K562 (cell line): ENCODE measurements around the gene SLC38A8. TPM values are rescaled to one million over a fixed set of nuclear protein-coding genes. Genes with fewer than 3 reads are reported as not detected.
A peak's percentile ranks its signal among the peaks of the same experiment; 100 is the strongest.

Experiments
- ATAC-seq: fragments of 200-7000 bp; cut with Tn5 transposase; 3 replicates; pipeline ENCODE4 v1.9.1; 2020; ENCODE audit warnings: moderate library complexity
- BruUV-seq: library from RNA; stranded (reverse); fragments of 400-500 nt; replicated peaks from 2 replicates; lab custom pipeline; 2021; lab: Mats Ljungman, UMichigan
- CTCF ChIA-PET: fragments of 300-600 bp; formaldehyde crosslinking; extraction: SDS; loops from one replicate; lab custom pipeline; 2021; ENCODE audit warnings: low intra/inter-chr PET ratio; lab: Yijun Ruan, JAX
- POLR2A ChIA-PET: fragments of 300-600, 350-650 bp; sonication (Branson Sonifier 250); formaldehyde crosslinking; extraction: SDS; loops from one replicate; lab custom pipeline; 2021; ENCODE audit warnings: antibody characterized with exemption, inconsistent platforms; lab: Yijun Ruan, JAX
- DNase-seq, 4 experiments: peaks; one replicate each; pipeline versions ENCODE4 v3.0.0 to v3.0.0-alpha.2; 2011 to 2018; ENCODE audit warnings: low spot score in 3 of 4, mixed read lengths in 3 of 4; ENCODE audit errors: extremely low read depth in 1 of 4
- FAIRE-seq: peaks from 2 replicates; lab custom pipeline; 2011; peaks lifted over from hg19 to GRCh38; lab: Jason Lieb, UNC
- H2AFZ ChIP-seq: 2 replicates; pipeline ENCODE4 v1.6.0; 2011; ENCODE audit warnings: low read depth, low read length, control low read depth, inconsistent platforms
- H3K27ac ChIP-seq: fragments of 200-600 bp; 3 replicates; pipeline ENCODE4 v1.8.0; 2011; ENCODE audit warnings: low read depth, mild to moderate bottlenecking, control low read depth, inconsistent platforms, low read length, moderate library complexity, mixed read lengths; ENCODE audit errors: extremely low read depth
- H3K27me3 ChIP-seq, 2 experiments: fragments of 300-600 bp in 1 of 2; 2 replicates in 1 of 2; 3 replicates in 1 of 2; pipeline versions ENCODE4 v1.6.0 to v1.8.0; 2011; ENCODE audit warnings: inconsistent platforms in 2 of 2, low read length in 2 of 2, mild to moderate bottlenecking in 1 of 2, mixed read lengths in 1 of 2, moderate library complexity in 1 of 2; ENCODE audit not compliant: control insufficient read depth in 2 of 2, insufficient read depth in 2 of 2
- H3K36me3 ChIP-seq: fragments of 300-600 bp; 3 replicates; pipeline ENCODE4 v1.8.0; 2011; ENCODE audit warnings: mild to moderate bottlenecking, low read length, inconsistent platforms; ENCODE audit not compliant: control insufficient read depth, insufficient read depth
- H3K4me1 ChIP-seq, 2 experiments: fragments of 200-600 bp in 1 of 2; replicated peaks in 1 of 2; 2 replicates in 1 of 2; 3 replicates in 1 of 2; pipeline versions ENCODE4 v1.5.1 to v1.8.0; 2011; ENCODE audit warnings: inconsistent platforms in 2 of 2, low read length in 2 of 2, mild to moderate bottlenecking in 1 of 2, mixed read lengths in 1 of 2, moderate library complexity in 1 of 2; ENCODE audit not compliant: control insufficient read depth in 2 of 2, insufficient read depth in 2 of 2
- H3K4me2 ChIP-seq: 2 replicates; pipeline ENCODE4 v1.6.1; 2011; ENCODE audit warnings: low read length, control low read depth, inconsistent platforms, mixed read lengths; ENCODE audit not compliant: insufficient read depth
- H3K4me3 ChIP-seq: fragments of 200-600 bp; sonication (generic), shearing (Covaris generic); 2 replicates; pipeline ENCODE4 v1.5.1; 2016; ENCODE audit warnings: control low read depth, inconsistent platforms
- H3K79me2 ChIP-seq: fragments of 200-600 bp; 3 replicates; pipeline ENCODE4 v1.8.0; 2011; ENCODE audit warnings: low read length, inconsistent platforms; ENCODE audit not compliant: control insufficient read depth, insufficient read depth
- H3K9ac ChIP-seq, 2 experiments: 2 replicates each; pipeline versions ENCODE4 v1.6.0 to v1.6.1; 2011; ENCODE audit warnings: low read depth in 2 of 2, low read length in 2 of 2, control low read depth in 1 of 2, inconsistent platforms in 1 of 2, mild to moderate bottlenecking in 1 of 2, mixed read lengths in 1 of 2; ENCODE audit not compliant: insufficient read depth in 1 of 2
- H3K9me1 ChIP-seq: one replicate; pipeline ENCODE4 v1.6.0; 2011; ENCODE audit warnings: inconsistent platforms, mild to moderate bottlenecking, low read length, moderate library complexity; ENCODE audit not compliant: control insufficient read depth, insufficient read depth
- H3K9me3 ChIP-seq: replicated peaks from 2 replicates; pipeline ENCODE4 v1.5.1; 2011; ENCODE audit warnings: low read depth, low read length, inconsistent platforms; ENCODE audit not compliant: control insufficient read depth, insufficient read depth
- H4K20me1 ChIP-seq: replicated peaks from 2 replicates; pipeline ENCODE4 v1.6.1; 2011; ENCODE audit warnings: low read length, inconsistent platforms, mixed read lengths; ENCODE audit not compliant: control insufficient read depth, insufficient read depth
- CBX3 ChIP-seq, 2 experiments: IDR thresholded peaks; 1 replicate in 1 of 2; 2 replicates in 1 of 2; pipeline ENCODE4 v1.6.1; 2012; ENCODE audit warnings: inconsistent platforms in 2 of 2, low read length in 2 of 2, borderline replicate concordance in 1 of 2, control low read depth in 1 of 2
- CEBPB ChIP-seq: fragments of 450-650 bp; IDR thresholded peaks from 2 replicates; pipeline ENCODE4 v1.6.1; 2016; ENCODE audit warnings: missing genetic modification characterization, missing compliant biosample characterization
- ETV6 ChIP-seq, 3 experiments: fragments of 150-350 bp in 1 of 3; sonication (generic) in 1 of 3; formaldehyde crosslinking in 1 of 3; IDR thresholded peaks; 2 replicates each; pipeline versions ENCODE4 v1.6.1 to v1.8.0; 2014 to 2022; ENCODE audit warnings: borderline replicate concordance in 2 of 3, low read depth in 2 of 3, antibody characterized with exemption in 1 of 3, low read length in 1 of 3, mild to moderate bottlenecking in 1 of 3, missing genetic modification reagents in 1 of 3
- FOXP1 ChIP-seq: sonication (generic); formaldehyde crosslinking; IDR thresholded peaks from 2 replicates; pipeline ENCODE4 v1.8.0; 2022; ENCODE audit warnings: mild to moderate bottlenecking, missing genetic modification reagents
- POLR2AphosphoS5 ChIP-seq: IDR thresholded peaks from 2 replicates; pipeline ENCODE4 v1.6.1; 2011; ENCODE audit warnings: mild to moderate bottlenecking, low read depth, low read length, moderate library complexity; ENCODE audit not compliant: control insufficient read depth, insufficient read depth
- RFX1 ChIP-seq: fragments of 450-650 bp; IDR thresholded peaks from 2 replicates; pipeline ENCODE4 v1.6.1; 2016; ENCODE audit warnings: mild to moderate bottlenecking, moderate library complexity
- USF2 ChIP-seq: sonication (generic); formaldehyde crosslinking; IDR thresholded peaks from 2 replicates; pipeline ENCODE4 v1.5.0; 2020; ENCODE audit warnings: missing genetic modification reagents
- ZC3H8 ChIP-seq: fragments of 450-650 bp; IDR thresholded peaks from 2 replicates; pipeline ENCODE4 v1.6.1; 2017
- ZKSCAN1 ChIP-seq: fragments of 150-350 bp; IDR thresholded peaks from 2 replicates; pipeline ENCODE4 v1.6.1; 2016; ENCODE audit warnings: low read depth, low read length
- ZNF232 ChIP-seq: sonication (generic); formaldehyde crosslinking; IDR thresholded peaks from 2 replicates; pipeline ENCODE4 v1.8.0; 2022; ENCODE audit warnings: mild to moderate bottlenecking, missing genetic modification reagents
- ZNF263 ChIP-seq: sonication (generic); formaldehyde crosslinking; IDR thresholded peaks from 2 replicates; pipeline ENCODE4 v1.8.0; 2022; ENCODE audit warnings: mild to moderate bottlenecking, missing genetic modification reagents, borderline replicate concordance
- ZNF449 ChIP-seq: fragments of 250-450 bp; sonication (Bioruptor Pico); IDR thresholded peaks from 2 replicates; pipeline ENCODE4 v1.8.0; 2022; ENCODE audit warnings: moderate library complexity, mild to moderate bottlenecking, inconsistent platforms
- ZNF589 ChIP-seq: fragments of 200-800 bp; sonication (Bioruptor generic); IDR thresholded peaks from 2 replicates; pipeline ENCODE4 v1.6.1; 2016; ENCODE audit warnings: low read depth, missing genetic modification characterization, missing compliant biosample characterization
- ZNF75A ChIP-seq: fragments of 450-650 bp; formaldehyde crosslinking; IDR thresholded peaks from 2 replicates; pipeline ENCODE4 v1.4.0; 2020; ENCODE audit warnings: mild to moderate bottlenecking
- WGBS: fragments of 100-300 bp; shearing (Covaris generic); methylation state at CpG from one replicate; pipeline ENCODE4 v1.1.6; 2016; ENCODE audit warnings: low coverage, mixed read lengths; ENCODE audit not compliant: insufficient coverage; ENCODE audit errors: missing lambda C conversion rate; 5-methylcytosine and 5-hydroxymethylcytosine counted together
- in situ Hi-C: fragments of 300-500 bp; cut with MboI; formaldehyde crosslinking; loops from 4 replicates; pipeline ENCODE4 v1.15.0; 2018; ENCODE audit warnings: inconsistent platforms, mixed read lengths
- intact Hi-C: fragments of 100-400 bp; cut with micrococcal nuclease; formaldehyde crosslinking; loops from 2 replicates; pipeline ENCODE4 v1.14.2; 2022
- polyA plus RNA-seq, 8 experiments: library from polyadenylated mRNA; depleted of rRNA in 4 of 8; stranded (reverse) in 5 of 8; unstranded in 3 of 8; fragments of >200 nt; fragmentation: Nextera tagmentation in 2 of 8; fragmentation: Illumina TruSeq in 1 of 8; extraction: Ambion mirVana in 2 of 8; extraction: Trizol in 1 of 8; gene quantifications; 2 replicates each; pipeline versions ENCODE4 v1.2.1 to v1.2.3, GENCODE V29; 2011 to 2014; ENCODE audit warnings: inconsistent platforms in 1 of 8, missing spikeins in 1 of 8
- total RNA-seq, 7 experiments: library from RNA; depleted of rRNA in 6 of 7; stranded (reverse); fragments of >200 nt in 6 of 7; fragmentation: Illumina TruSeq in 2 of 7; extraction: Trizol in 2 of 7; gene quantifications; 2 replicates each; pipeline versions ENCODE4 v1.2.1 to v1.2.3, GENCODE V29; 2011 to 2021; ENCODE audit warnings: low replicate concordance in 1 of 7

Gene SLC38A8
- total and polyA plus RNA-seq, 9 of the 15 experiments (the other 6 are each of a cell fraction or from before 2014, with no cell fraction given): 0.28 TPM; not detected in 8

- Histone ChIP-seq H2AFZ (no peak overlapping the region), H3K4me2 (no peak overlapping the region), H3K27ac (no peak overlapping the region), H3K4me3 (no peak overlapping the region), H3K9me1 (no peaks in the 10 kb centered on the region), H3K4me1 (peaks cover 2 to 5% of the 10 kb centered on the region in 2 experiments; a peak in 3 of 5 replicates), H3K9me3 (no peaks in the 10 kb centered on the region), H4K20me1 (peaks cover 13% of the 10 kb centered on the region; the same call in 1 of the 2 replicates), H3K79me2 (no peaks in the 10 kb centered on the region), H3K27me3 (peaks cover 68 to 88% of the 10 kb centered on the region in 2 experiments), H3K36me3 (no peaks in the 10 kb centered on the region), H3K9ac (no peak overlapping the region)
- DNase-seq (peak; percentile 46 to 78 (median 74)), ATAC-seq (peak; percentile 84), FAIRE-seq (no peak)
- WGBS: 1% methylated on average over 21 of the region's 21 CpGs
- in situ Hi-C loops: no loop called here
- ChIA-PET POLR2A (interaction anchor here (0.6 to 1.0 kb wide), 7 partner anchors 12 to 1267 kb away, joined by 3 to 4 read pairs (median 4); no protein-coding TSS in a partner anchor), CTCF (interaction anchor here (0.7 kb wide), 1 partner anchor 16 kb away, joined by 4 read pairs; no protein-coding TSS in a partner anchor)
- intact Hi-C loops: no loop called here
- TF ChIP-seq RFX1 (peak; percentile 84), CBX3 (IDR thresholded peaks at IDR 0.05; ENCODE audit: borderline replicate concordance in 1 of 2, low read length in 2 of 2) (no peak), ZNF263 (CRISPR knock-in tag) (no peak), ZKSCAN1 (no peak)
- no TSS peak for BruUV-seq
These were observed 46.8 kb downstream of the SLC38A8 start for GRCh38 chr16:83995754-83996153.

GRCh38 chr16:83994703-83995102 lies 47.9 kb downstream of the SLC38A8 start:
- DNase-seq (no peak), FAIRE-seq (no peak), ATAC-seq (no peak)
- in situ Hi-C loops (no loop called here), intact Hi-C loops (no loop called here)
- no peaks in the 10 kb centered on the region for H3K79me2 ChIP-seq
- no peak overlapping the region for H3K4me2 ChIP-seq
- H3K4me3 ChIP-seq: no peak overlapping the region
- no peak overlapping the region for H3K9ac ChIP-seq
- no peak overlapping the region for H3K27ac ChIP-seq
- H2AFZ ChIP-seq: no peak overlapping the region
- ChIA-PET CTCF (no interaction called here), POLR2A (interaction anchor here (0.8 to 1.4 kb wide), 2 partner anchors 9 to 46 kb away, joined by 3 to 5 read pairs; no protein-coding TSS in a partner anchor)
- H3K4me1 ChIP-seq: peaks cover 2 to 5% of the 10 kb centered on the region in 2 experiments; a peak in 3 of 5 replicates
- no TSS peak for BruUV-seq
- 3% methylated on average over 12 of the region's 13 CpGs for WGBS
- no peaks in the 10 kb centered on the region for H3K9me1 ChIP-seq
- H4K20me1 ChIP-seq: peaks cover 13% of the 10 kb centered on the region; the same call in 1 of the 2 replicates
- peaks cover 64 to 88% of the 10 kb centered on the region in 2 experiments for H3K27me3 ChIP-seq
- no peaks in the 10 kb centered on the region for H3K36me3 ChIP-seq
- no peaks in the 10 kb centered on the region for H3K9me3 ChIP-seq
- TF ChIP-seq USF2 (CRISPR knock-in tag) (no peak), ZC3H8 (no peak), FOXP1 (CRISPR knock-in tag) (no peak), CEBPB (no peak), ZNF75A (CRISPR knock-in tag) (no peak), ZNF589 (CRISPR knock-in tag) (no peak), ZNF449 (CRISPR knock-in tag) (no peak), POLR2AphosphoS5 (no peak), ETV6 (IDR thresholded peaks at IDR 0.05; ENCODE audit: borderline replicate concordance in 1 of 2, low read depth in 2 of 2, low read length in 1 of 2) (no peak), ETV6 (CRISPR knock-in tag; IDR thresholded peaks at IDR 0.05; ENCODE audit: borderline replicate concordance) (no peak), ZNF232 (CRISPR knock-in tag) (no peak)
